ENCODE measurements around the gene CDC23. TPM values are rescaled to one million over a fixed set of nuclear protein-coding genes. Genes with fewer than 3 reads are reported as not detected.
"Not testable (repeated sequence)": the region's sequence is repeated elsewhere in the genome, so short reads cannot be mapped to it uniquely, and the experiment has no call there.

Gene CDC23
- polyA plus RNA-seq (ENCODE audit: insufficient read length in 3 of 3), result 10 to 100 TPM; 62.1 to 67.3 (median 65.4) TPM

DNA sequence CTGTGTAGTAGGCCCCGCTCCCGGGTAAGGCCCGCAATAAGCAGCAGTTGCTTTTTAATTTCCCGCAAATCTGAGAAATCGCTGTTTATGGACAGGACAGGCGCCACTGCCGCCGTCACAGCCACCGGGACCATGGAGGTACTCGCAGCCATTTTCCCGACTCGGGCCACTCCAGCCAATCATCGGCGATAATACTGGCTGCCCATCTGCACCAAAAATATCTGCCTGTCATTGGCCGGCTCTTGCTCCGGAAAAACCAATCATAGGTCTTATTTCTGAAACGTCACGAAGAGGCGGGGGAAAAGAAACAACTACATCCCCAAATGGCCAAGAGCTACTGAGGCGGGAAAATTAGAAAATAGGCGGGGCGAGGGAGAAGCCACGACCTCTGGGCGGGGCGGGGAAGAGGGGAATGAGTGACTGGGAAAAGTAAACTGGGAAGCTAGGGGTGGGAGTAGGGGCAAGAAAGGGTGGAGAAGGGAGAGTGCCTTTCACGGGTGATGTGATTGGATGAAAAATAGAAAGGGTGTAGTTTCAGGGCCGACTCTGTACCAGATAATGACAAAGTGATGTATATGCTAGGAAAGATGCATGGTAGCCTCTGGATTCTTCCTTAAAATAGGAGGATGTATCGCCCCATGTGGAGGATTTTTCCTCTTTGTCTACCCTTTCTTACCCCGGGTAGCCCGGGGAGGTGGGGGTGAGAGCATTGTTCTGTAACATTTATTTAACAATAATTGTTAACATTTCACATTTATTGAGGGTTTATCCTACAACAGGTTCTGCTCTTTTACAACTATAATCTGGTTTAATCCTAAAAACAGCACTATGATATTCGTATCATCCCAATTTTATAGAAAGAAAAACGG lies at the start of gene CDC23:
Gene CDC23 (minus strand): TSS at position 163 of the 869 bp plus-strand sequence. CDS start 11 bp downstream, at position 152.
- peak; percentile 96 to 99 (median 99) for DNase-seq (ENCODE audit: low read depth in 3 of 3, low spot score in 2 of 3)

DNA sequence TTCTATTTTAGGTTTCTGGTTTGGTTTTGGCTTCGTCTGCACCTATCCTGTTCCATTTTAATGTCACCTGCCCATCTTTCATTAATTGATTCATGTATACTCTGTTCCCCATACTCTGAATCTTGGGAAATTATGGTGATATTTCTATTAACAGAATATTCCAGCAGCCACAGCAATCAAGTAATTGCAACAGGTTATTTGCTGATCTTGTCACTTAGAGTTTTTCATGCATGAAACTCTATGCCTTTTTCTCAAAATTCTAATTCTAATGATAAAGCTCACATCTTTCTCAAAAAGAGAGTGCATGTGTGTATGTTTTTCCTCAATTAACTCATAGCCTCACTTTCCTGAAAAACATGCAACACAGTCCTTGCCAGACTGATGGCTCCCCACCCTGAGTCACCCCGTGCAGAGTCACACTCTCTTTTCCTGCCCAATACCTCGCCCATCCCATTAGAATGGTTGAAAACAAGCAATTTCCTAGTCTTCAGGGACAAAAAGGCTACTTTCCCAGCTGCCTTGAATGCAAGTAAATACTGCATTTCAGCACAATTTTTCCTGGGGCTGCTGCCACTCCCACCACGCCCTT lies 45.7 kb upstream of the CDC23 start:
- DNase-seq (ENCODE audit: low read depth in 3 of 3, low spot score in 2 of 3), result no peak

DNA sequence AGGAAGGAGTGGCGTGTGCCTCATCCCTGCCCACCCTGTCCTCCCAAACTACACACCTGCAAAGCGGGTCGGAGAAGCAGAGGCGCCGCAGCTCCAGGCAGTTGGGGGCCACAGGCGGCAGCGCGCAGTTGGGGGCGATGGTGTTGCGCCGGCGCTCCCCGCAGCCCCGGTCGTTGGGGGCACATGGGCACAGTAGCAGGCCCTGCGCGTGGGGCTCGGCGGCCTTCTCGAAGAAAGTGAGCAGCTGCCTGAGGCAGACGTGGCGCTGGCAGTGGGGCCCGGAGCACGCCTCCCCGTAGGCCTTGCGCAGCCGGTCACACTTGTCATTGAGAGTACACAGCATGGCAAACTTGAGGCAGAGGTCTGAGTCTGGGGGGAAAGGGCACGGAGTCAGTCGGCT lies 44.5 kb upstream of the CDC23 start:
- no peak for DNase-seq (ENCODE audit: low read depth in 3 of 3, low spot score in 2 of 3)

DNA sequence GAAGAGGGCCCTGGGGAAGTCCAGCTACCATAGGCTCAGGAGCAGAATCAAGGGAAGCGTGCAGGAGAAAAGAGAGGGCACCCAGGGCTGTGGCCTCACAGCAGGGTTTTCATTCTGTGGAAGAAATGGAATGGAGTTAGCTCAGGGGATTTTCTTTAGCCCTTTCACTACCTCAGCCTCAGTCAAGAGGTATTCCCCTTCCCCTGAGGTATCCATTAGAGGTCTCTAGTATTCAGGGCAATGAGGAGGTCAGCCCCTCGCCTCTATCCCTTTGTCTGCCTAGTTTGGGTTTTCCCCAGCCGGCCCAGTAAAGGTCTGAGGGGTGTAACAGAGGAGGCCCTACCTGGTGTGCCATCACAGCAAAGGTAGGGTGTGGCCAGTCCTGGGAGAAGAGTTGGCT lies 39.8 kb upstream of the CDC23 start:
- DNase-seq (ENCODE audit: low read depth in 3 of 3, low spot score in 2 of 3), result no peak

- DNase-seq (ENCODE audit: low read depth in 3 of 3, low spot score in 2 of 3), result not testable (repeated sequence)
Observed at GRCh38 chr5:138247800-138248199, 34.7 kb upstream of the CDC23 start.

DNA sequence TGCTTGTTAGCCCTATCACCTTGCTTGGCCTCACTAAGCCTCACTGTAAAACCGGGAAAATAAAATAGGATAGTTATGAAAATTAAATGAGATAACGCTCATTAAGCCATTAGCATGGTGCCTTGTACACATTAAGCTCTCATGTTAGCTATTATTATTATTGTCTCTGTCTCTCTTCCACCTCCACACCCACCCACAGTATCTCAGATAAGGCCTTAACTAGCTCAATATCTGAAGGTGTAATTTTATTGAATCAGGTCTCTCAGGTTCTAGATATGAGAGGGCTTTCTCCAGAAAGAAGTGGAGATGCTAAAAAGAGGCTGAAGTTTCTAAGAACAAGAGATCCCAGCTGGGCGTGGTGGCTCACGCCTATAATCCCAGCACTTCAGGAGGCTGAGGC lies 33.7 kb upstream of the CDC23 start:
- no peak for DNase-seq (ENCODE audit: low read depth in 3 of 3, low spot score in 2 of 3)

DNA sequence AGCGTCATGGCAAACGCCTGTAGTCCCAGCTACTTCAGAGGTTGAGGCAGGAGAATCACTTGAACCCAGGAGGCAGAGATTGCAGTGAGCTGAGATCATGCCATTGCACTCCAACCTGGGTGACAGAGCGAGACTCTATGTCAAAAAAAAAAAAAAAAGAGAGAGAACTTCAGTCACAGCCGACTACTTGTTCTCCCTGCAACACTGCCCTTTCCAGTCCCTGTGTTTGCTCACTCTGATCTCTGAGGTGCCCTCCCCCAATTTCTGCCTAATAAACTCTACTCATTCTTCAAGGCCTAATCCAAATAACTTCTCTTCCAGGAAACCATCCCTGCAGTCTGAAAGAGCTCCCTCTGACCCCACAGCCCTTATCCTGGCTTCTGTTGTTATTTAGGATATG lies 33.2 kb upstream of the CDC23 start:
- DNase-seq (ENCODE audit: low read depth in 3 of 3, low spot score in 2 of 3), result no peak

- no peak for DNase-seq (ENCODE audit: low read depth in 3 of 3, low spot score in 2 of 3)
Observed at GRCh38 chr5:138245717-138246116, 32.6 kb upstream of the CDC23 start.

DNA sequence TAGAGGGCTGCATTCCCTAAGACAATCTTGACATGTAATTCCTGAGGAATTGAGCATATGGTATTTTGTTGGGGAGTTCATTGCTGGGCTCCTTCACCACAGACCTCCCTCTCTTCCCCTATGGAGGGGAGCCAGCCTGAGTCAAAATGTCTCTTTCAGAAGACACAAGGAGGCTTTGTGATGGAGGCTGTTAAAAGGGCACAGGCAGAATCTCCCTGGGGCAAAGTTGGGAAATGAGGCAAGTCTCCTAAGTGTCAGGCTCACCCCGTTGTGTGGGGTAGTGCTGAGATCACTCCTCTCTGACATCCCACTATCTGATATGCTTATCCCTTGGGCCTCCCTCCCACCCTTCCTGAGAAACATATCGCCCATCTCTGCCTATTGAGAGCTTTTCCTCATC lies 30.7 kb upstream of the CDC23 start:
- DNase-seq (ENCODE audit: low read depth in 3 of 3, low spot score in 2 of 3), result no peak

DNA sequence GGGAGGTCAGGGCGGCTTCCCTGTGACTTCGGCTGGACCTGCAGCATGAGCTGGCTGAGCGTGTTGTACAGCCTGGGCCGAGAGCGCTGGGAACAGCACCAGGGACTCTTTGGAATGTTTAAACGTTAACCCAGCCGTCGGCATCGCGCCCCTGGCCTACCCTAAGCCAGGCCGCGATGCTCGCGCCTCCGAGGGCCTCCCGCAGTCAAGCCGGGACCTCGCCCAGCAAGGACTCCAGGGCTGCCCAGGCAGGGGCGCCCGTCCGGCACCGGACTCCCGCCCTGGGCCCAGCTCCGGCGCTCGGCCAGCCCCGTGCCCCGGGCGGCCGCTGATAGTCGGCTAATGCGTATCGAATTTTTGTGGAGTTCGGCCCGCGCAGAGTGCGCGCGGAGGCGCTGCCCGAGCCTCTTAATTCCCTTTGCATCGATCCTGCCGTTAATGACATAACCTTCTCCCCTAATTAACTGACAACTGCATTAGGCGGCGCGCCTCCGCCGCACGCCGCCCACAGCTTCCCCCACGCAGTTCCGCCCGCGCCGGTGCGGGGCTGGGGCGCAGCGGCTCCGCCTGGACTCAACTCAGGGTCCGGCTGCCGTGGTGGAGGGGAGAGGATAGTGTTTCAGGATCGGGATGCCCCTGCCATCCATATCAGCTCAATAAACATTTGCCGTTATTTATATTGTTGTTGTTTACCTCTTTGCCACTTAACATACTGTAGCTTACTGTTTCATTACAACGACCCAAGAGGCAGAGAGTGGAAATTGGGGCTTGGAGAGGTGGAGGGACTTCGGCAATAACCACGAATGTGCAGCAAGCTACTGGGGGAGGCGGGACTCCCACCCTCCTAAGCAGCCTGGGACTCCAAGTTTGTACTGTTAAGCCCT lies 28.8 kb upstream of the CDC23 start:
- DNase-seq (ENCODE audit: low read depth in 3 of 3, low spot score in 2 of 3), result peak in 2 of 3 donors; percentile 23 to 33

DNA sequence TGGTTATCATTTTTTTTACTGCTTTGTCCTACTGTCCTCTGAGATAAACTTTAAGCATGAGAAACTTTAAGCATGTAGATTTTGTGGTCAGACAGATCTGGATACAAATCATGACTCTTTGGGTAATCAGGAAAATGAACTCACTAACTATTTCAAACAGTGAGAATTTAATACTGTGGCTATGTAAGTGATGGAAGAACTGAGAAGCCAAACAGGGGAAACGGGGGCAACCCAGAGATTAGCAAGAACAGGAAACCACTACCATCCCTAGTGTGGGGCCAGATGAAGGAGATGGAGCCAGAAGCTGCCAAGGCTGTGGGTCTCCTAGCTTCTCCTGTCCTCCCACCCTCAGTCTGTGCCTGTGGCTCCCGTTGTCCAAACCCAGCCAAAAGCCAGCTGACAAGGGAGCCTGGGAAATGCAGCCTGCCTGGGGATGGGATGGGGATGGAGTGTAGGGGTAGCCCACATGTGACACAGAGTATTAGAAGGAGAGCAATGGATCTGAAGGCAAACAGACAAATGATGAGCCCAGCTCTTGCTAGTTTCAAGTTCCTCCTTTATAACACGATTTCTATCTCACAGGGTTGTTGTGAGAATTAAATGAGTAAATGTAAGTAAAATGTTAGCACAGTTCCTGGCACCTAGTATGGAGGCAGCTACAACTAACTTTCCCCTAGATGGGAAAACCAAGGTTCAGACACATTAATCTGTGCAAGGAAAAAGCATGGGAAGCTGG lies 27.7 kb upstream of the CDC23 start:
- DNase-seq (ENCODE audit: low read depth in 3 of 3, low spot score in 2 of 3), result no peak

- no peak for DNase-seq (ENCODE audit: low read depth in 3 of 3, low spot score in 2 of 3)
Observed at GRCh38 chr5:138238034-138238433, 24.9 kb upstream of the CDC23 start.

DNA sequence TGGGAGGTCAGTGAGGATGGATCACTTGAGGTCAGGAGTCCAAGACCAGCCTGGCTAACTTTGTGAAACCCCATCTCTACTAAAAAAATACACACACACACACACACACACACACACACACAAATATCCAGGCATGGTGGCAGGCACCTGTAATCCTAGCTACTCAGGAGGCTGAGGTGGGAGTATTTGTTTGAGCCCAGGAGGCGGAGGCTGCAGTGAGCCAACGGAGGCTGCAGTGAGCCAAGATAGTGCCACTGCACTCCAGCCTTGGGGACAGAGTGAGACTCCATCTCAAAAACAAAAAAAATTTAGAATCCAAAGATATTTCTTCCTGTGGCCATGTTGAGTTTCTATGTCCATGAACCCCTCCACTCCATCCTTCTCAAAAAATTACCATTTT lies 21.5 kb upstream of the CDC23 start:
- DNase-seq (ENCODE audit: low read depth in 3 of 3, low spot score in 2 of 3), result no peak

- DNase-seq (ENCODE audit: low read depth in 3 of 3, low spot score in 2 of 3), result no peak
Observed at GRCh38 chr5:138233280-138233679, 20.2 kb upstream of the CDC23 start.

DNA sequence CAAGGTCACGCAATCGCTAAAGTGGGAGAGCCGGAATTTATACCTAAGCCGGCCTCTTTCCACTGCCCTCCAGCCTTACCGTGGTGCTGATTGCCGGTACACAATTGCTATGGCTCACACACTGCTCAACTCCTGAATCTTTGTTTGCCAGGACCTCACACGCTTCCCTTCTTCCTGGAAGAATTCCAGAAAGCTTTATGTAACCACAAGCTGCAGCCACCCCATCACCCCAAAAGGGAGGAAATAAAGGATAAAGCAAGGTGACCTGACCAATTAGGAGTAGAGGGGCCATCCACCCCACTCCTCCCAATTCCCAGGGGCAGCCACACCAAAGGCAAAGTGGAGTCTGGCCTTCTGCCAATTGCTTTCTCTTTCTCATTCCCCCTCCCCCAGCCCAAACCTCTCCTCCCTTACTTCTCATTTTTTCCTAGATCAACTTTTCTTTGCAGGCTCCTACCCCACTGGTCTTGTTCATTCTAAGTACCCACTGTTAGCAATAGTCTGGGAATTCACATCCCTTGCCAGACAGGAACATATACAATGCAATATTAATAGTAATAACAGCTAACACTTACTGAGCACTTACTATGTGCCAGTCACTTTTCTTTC lies 18.0 kb upstream of the CDC23 start:
- no peak for DNase-seq (ENCODE audit: low read depth in 3 of 3, low spot score in 2 of 3)

- no peak for DNase-seq (ENCODE audit: low read depth in 3 of 3, low spot score in 2 of 3)
Observed at GRCh38 chr5:138230261-138230660, 17.1 kb upstream of the CDC23 start.

DNA sequence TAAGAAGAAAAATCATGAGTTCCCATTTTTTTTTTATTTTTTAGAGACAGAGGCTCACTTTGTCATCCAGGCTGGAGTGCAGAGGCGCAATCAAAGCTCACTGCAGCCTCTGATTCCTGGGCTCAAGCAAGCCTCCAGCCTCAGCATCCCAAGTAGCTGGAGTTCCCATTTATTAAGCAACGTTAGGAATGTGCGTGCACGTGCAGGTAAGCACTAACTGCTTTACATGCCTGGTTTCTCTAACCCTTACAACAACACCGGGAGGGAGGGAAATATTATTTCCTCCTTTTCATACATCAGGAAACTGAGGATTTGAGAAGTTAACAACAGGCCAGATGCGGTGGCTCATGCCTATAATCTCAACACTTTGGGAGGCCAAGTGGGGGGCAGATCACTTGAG lies 16.3 kb upstream of the CDC23 start:
- DNase-seq (ENCODE audit: low read depth in 3 of 3, low spot score in 2 of 3), result no peak

- DNase-seq (ENCODE audit: low read depth in 3 of 3, low spot score in 2 of 3), result no peak
Observed at GRCh38 chr5:138226910-138227309, 13.8 kb upstream of the CDC23 start.

GRCh38 chr5:138224712-138225111 lies 11.6 kb upstream of the CDC23 start:
- DNase-seq (ENCODE audit: low read depth in 3 of 3, low spot score in 2 of 3), result no peak

GRCh38 chr5:138223532-138223931 lies 10.4 kb upstream of the CDC23 start:
- no peak for DNase-seq (ENCODE audit: low read depth in 3 of 3, low spot score in 2 of 3)

All from right renal cortex interstitium (tissue), 3 donors.